ENCODE data around the gene ALCAM. TPM values are rescaled to one million over a fixed set of nuclear protein-coding genes. Genes with fewer than 3 reads are reported as not detected.

The ALCAM gene
- total RNA-seq, 1 donor from 2014 or later: 54.4 TPM

DNA sequence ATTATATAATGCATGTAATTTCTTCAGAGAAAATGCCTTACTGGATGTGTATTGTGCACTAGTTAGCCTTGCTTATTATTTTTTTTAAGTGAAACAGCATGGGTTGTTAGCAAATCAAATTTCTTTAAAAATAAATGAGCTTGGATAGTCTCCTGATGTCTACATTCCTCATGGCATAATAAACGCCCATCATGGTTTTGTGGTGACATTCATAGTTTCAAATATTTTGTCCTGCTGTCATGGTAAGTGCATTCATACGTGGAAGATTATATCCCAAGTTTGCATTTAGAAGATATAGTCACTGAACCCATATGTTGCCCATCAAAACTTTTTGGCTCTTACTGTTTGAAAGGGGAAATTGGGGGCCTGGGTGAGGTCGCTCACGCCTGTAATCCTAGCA, 130.7 kb downstream of the ALCAM start:
- Mint-ChIP-seq H3K36me3 (no peaks in the 10 kb centered on the region), H3K9me3 (peaks cover 4% of the 10 kb centered on the region), H3K27me3 (ENCODE audit: insufficient read depth, low read depth) (no peaks in the 10 kb centered on the region), H3K27ac (no peak overlapping the region), H3K4me3 (no peak overlapping the region), H3K4me1 (peaks cover 3% of the 10 kb centered on the region)
- H3K27ac ChIP-seq: no peak overlapping the region
- no peaks in the 10 kb centered on the region for H3K9me3 ChIP-seq (ENCODE audit: low read depth)
- peaks cover 22% of the 10 kb centered on the region for H3K4me1 ChIP-seq
- H3K27me3 ChIP-seq: no peaks in the 10 kb centered on the region
- H2AFZ ChIP-seq (replicated peaks): no peak overlapping the region
- no peaks in the 10 kb centered on the region for H3K79me2 ChIP-seq (ENCODE audit: low read depth)
- H3K9ac ChIP-seq: no peak overlapping the region
- no peak overlapping the region for H3K4me3 ChIP-seq
- DNase-seq (ENCODE audit: low spot score): no peak
- H3K36me3 ChIP-seq: no peaks in the 10 kb centered on the region
- H3K4me2 ChIP-seq: no peak overlapping the region
- no peaks in the 10 kb centered on the region for H4K20me1 ChIP-seq (ENCODE audit: low read depth)
- TF ChIP-seq EZH2phosphoT487 (IDR thresholded peaks at IDR 0.05) (no peak), EZH2 (IDR thresholded peaks at IDR 0.05) (no peak)
- TF ChIP-seq, protein P1, sequence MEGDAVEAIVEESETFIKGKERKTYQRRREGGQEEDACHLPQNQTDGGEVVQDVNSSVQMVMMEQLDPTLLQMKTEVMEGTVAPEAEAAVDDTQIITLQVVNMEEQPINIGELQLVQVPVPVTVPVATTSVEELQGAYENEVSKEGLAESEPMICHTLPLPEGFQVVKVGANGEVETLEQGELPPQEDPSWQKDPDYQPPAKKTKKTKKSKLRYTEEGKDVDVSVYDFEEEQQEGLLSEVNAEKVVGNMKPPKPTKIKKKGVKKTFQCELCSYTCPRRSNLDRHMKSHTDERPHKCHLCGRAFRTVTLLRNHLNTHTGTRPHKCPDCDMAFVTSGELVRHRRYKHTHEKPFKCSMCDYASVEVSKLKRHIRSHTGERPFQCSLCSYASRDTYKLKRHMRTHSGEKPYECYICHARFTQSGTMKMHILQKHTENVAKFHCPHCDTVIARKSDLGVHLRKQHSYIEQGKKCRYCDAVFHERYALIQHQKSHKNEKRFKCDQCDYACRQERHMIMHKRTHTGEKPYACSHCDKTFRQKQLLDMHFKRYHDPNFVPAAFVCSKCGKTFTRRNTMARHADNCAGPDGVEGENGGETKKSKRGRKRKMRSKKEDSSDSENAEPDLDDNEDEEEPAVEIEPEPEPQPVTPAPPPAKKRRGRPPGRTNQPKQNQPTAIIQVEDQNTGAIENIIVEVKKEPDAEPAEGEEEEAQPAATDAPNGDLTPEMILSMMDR (IDR thresholded peaks at IDR 0.05): no peak
- H3F3A ChIP-seq (ENCODE audit: low read depth): no peaks in the 10 kb centered on the region

DNA sequence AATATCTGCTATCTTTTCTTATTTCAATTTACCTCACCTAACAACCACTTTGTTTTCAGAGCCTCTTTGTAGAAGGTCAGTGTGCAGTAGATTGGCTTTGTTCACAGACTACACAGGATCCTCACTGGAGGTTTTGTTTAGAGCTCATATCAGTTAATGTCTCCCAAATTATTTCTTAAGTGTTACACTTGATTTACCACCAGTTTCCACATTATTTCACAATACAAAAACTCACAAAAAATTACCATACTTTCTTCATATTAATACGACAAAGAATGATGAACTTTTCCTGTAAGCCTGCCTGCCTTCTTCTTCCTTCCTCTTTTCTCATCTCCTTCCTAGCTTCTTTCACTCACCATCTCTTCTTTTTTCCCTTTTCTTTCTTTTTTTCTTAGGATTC, 133.3 kb downstream of the ALCAM start:
- Histone ChIP-seq H3K4me1 (peaks cover 27% of the 10 kb centered on the region), H3K36me3 (no peaks in the 10 kb centered on the region), H3K79me2 (ENCODE audit: low read depth) (peaks cover 3% of the 10 kb centered on the region), H3K9ac (no peak overlapping the region), H3K9me3 (ENCODE audit: low read depth) (no peaks in the 10 kb centered on the region), H3K27me3 (no peaks in the 10 kb centered on the region), H3K27ac (no peak overlapping the region), H4K20me1 (ENCODE audit: low read depth) (no peaks in the 10 kb centered on the region), H3K4me3 (no peak overlapping the region), H3K4me2 (no peak overlapping the region), H3F3A (ENCODE audit: low read depth) (no peaks in the 10 kb centered on the region), H2AFZ (replicated peaks) (no peak overlapping the region)
- Mint-ChIP-seq H3K27ac (no peak overlapping the region), H3K4me1 (peaks cover 3% of the 10 kb centered on the region), H3K27me3 (ENCODE audit: insufficient read depth, low read depth) (no peaks in the 10 kb centered on the region), H3K9me3 (peaks cover 2% of the 10 kb centered on the region), H3K4me3 (no peak overlapping the region), H3K36me3 (no peaks in the 10 kb centered on the region)
- TF ChIP-seq EZH2 (IDR thresholded peaks at IDR 0.05): no peak
- TF ChIP-seq, protein P1 (IDR thresholded peaks at IDR 0.05): no peak
- TF ChIP-seq EZH2phosphoT487 (IDR thresholded peaks at IDR 0.05): no peak
- no peak for DNase-seq (ENCODE audit: low spot score)

DNA sequence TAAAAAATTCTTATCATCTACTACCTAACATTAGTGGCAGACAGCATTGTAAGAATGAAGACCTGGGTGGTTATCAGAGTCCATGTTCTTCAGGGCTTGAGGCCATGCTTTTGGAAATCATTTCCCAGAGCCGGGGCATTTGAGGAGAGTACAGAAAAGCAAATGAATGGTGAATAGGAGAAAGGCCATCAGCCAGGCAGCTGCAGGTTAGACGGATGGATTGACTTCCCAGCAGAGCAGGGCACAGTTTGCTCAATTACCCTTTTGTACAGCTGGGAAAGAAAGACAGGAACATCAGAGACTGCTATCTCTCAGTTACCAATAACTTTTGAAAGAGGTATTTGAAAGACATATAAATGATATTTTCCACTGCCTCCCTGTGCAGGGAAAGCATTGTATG, 135.6 kb downstream of the ALCAM start:
- H3K9me3 Mint-ChIP-seq: peaks cover 2% of the 10 kb centered on the region
- Histone ChIP-seq H3K79me2 (ENCODE audit: low read depth) (peaks cover 3% of the 10 kb centered on the region), H4K20me1 (ENCODE audit: low read depth) (no peaks in the 10 kb centered on the region), H3K27ac (no peak overlapping the region), H3F3A (ENCODE audit: low read depth) (no peaks in the 10 kb centered on the region), H3K4me2 (no peak overlapping the region), H2AFZ (replicated peaks) (no peak overlapping the region), H3K9me3 (ENCODE audit: low read depth) (no peaks in the 10 kb centered on the region), H3K27me3 (no peaks in the 10 kb centered on the region), H3K4me3 (no peak overlapping the region), H3K4me1 (peaks cover 21% of the 10 kb centered on the region), H3K36me3 (no peaks in the 10 kb centered on the region), H3K9ac (no peak overlapping the region)
- no peaks in the 10 kb centered on the region for H3K36me3 Mint-ChIP-seq
- no peaks in the 10 kb centered on the region for H3K4me1 Mint-ChIP-seq
- H3K4me3 Mint-ChIP-seq: no peak overlapping the region
- H3K27me3 Mint-ChIP-seq (ENCODE audit: insufficient read depth, low read depth): no peaks in the 10 kb centered on the region
- TF ChIP-seq, protein P1 (IDR thresholded peaks at IDR 0.05): no peak
- TF ChIP-seq EZH2 (IDR thresholded peaks at IDR 0.05) (no peak), EZH2phosphoT487 (IDR thresholded peaks at IDR 0.05) (no peak)
- DNase-seq (ENCODE audit: low spot score): no peak
- no peak overlapping the region for H3K27ac Mint-ChIP-seq
